ENCODE data around the gene ANGPT4.

The ANGPT4 gene

DNA sequence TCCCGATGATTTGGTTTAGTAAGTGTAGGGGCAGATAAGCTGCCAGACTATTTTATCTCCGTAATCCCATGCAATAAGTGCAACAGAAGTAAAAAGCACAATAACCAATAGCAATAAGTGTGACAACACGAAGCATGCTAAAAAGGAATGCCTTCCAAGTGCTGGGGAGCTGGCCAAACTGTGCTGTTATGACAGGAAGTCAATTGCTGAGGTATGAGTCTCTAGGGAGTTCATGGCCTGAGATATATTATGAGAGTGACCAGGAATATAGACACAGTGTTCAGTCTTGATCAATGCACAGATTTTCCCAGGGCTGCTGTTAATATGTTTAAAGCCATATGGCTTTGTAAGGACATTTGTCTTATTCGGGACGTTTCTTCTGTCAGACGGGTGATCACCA lies 10.5 kb upstream of the ANGPT4 start:
- TF ChIP-seq, protein P1, sequence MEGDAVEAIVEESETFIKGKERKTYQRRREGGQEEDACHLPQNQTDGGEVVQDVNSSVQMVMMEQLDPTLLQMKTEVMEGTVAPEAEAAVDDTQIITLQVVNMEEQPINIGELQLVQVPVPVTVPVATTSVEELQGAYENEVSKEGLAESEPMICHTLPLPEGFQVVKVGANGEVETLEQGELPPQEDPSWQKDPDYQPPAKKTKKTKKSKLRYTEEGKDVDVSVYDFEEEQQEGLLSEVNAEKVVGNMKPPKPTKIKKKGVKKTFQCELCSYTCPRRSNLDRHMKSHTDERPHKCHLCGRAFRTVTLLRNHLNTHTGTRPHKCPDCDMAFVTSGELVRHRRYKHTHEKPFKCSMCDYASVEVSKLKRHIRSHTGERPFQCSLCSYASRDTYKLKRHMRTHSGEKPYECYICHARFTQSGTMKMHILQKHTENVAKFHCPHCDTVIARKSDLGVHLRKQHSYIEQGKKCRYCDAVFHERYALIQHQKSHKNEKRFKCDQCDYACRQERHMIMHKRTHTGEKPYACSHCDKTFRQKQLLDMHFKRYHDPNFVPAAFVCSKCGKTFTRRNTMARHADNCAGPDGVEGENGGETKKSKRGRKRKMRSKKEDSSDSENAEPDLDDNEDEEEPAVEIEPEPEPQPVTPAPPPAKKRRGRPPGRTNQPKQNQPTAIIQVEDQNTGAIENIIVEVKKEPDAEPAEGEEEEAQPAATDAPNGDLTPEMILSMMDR (IDR thresholded peaks at IDR 0.05; ENCODE audit: insufficient read depth, low read depth, low read length, missing control alignments) = no peak
- DNase-seq (ENCODE audit: low read depth) = no peak
- H3K4me3 ChIP-seq (ENCODE audit: low read length) = no peak overlapping the region

DNA sequence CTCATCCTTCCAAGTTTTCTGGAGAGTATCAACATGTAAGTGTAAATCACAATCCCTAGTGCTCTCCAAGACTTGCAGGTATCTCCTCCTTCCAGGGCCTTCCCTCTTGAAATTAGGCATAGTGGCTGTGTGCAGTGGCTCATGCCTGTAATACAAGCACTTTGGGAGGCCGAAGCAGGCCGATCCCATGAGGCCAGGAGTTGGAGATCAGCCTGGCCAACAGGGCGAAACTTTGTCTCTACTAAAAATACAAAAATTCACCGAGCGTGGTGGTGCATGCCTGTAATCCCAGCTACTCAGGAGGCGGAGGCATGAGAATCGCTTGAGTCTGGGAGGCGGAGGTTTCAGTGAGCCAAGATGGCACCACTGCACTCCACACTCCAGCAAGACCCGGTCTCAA lies 9.4 kb upstream of the ANGPT4 start:
- TF ChIP-seq, protein P1 (IDR thresholded peaks at IDR 0.05; ENCODE audit: insufficient read depth, low read depth, low read length, missing control alignments) = no peak

DNA sequence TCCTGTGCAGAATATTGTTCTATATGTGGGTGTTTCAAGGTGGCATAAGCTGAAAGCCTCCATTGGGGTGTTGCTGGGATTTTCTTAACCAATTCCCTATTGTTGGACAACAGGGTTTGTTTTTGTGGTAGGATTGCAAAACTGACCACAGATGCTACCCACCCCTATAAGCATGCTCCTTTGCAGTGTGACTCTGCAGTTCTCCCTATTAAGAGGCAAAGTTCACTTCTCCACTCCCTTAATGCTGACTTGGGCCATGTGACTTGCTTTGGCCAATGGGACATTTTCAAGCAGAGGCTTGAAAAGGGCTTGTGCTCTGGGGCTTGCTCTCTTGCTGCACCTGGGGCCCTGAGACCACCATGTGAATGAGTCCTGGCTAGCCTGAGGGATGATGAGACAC lies 8.5 kb upstream of the ANGPT4 start:
- no peak overlapping the region for H3K4me3 ChIP-seq (ENCODE audit: low read length)
- TF ChIP-seq, protein P1 (IDR thresholded peaks at IDR 0.05; ENCODE audit: insufficient read depth, low read depth, low read length, missing control alignments) = no peak
- DNase-seq (ENCODE audit: low read depth) = no peak

More for the DNA sequence above, 9.4 kb upstream of the ANGPT4 start:
- DNase-seq (ENCODE audit: low read depth) = no peak
- no peak overlapping the region for H3K4me3 ChIP-seq (ENCODE audit: low read length)

DNA sequence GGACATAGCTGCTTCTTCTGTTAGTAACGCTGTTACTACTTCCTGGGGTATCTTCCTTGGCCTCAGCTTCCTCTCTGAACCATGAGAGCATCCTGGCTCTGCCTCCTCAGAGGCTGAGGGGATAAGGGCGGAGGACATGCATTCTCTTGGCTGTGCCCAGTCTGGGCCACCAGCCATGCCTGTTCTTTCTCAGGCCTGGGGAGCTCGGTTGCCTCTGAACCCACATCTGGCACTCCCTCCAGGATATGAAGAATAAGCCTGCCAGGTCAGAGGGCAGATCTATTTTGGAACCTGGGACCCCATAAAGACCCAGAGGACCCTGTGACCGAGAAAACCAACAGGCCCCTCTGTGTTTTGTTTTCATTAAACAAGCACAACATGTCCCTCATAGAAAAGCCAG lies 6.6 kb upstream of the ANGPT4 start:
- DNase-seq (ENCODE audit: low read depth) = no peak
- no peak overlapping the region for H3K4me3 ChIP-seq (ENCODE audit: low read length)
- TF ChIP-seq, protein P1 (IDR thresholded peaks at IDR 0.05; ENCODE audit: insufficient read depth, low read depth, low read length, missing control alignments) = no peak

DNA sequence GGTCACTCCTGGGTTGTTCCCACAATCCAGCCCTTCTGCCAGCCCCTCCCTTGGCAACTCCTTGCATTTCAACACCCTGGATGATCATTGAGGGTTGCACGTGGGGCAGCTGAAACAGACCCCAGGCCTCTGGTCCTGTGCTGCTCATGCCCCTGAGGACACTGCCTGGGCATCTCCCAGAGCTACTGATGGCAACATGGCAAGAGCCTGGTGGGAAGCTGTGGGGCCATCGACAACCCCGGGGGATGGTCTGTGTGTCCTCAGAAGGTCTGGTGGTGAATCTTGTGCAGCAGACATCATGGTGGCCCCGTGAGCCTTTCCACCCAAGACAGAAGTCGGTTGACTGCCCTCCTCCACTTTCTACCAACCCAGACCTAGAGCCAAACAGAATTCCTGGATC lies 4.9 kb upstream of the ANGPT4 start:
- DNase-seq (ENCODE audit: low read depth) = no peak
- TF ChIP-seq, protein P1 (IDR thresholded peaks at IDR 0.05; ENCODE audit: insufficient read depth, low read depth, low read length, missing control alignments) = no peak
- H3K4me3 ChIP-seq (ENCODE audit: low read length) = no peak overlapping the region

DNA sequence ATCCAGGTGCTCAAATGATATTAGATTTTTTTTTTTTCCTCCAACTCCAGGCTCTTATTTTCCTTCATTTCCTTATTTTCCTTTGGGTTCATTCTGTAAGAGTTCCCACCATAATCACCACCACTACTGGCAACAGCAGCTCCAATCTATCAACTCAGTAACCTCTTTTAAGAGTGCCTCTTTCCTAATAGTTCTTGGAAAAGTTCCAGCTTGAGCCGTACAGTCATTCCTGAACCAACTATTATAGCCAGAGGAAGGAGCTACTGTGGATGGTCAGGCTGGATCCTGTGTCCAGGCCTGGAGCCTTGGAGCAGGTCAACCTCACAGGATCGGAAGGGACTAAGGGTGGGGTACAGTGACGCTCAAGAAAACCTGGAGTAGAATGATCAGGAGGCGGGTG lies 4.2 kb upstream of the ANGPT4 start:
- TF ChIP-seq, protein P1 (IDR thresholded peaks at IDR 0.05; ENCODE audit: insufficient read depth, low read depth, low read length, missing control alignments) = no peak
- peak; percentile 40 for DNase-seq (ENCODE audit: low read depth)
- H3K4me3 ChIP-seq (ENCODE audit: low read length) = no peak overlapping the region

DNA sequence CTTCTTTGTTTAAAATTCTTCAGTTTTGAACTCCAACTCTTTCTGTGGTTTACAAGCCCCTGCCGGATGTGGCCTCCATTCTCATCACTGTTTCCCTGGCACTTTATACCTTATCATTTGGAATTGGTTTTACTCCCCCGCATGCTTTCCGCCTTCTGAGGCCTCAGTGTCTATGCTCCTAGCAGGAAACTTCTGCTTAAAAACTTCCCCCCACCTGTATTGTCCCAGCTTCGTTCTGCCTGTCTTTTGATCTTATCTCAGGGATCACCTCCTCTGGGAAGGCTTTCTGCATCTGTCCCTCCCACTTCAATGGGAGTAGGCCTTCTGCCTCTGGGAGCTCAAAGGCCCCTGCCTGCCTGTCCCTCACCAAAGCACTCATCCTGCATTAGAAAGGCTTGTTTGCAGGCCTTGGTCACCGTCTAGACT lies 3.4 kb upstream of the ANGPT4 start:
- H3K4me3 ChIP-seq (ENCODE audit: low read length) = no peak overlapping the region
- DNase-seq (ENCODE audit: low read depth) = no peak
- TF ChIP-seq, protein P1 (IDR thresholded peaks at IDR 0.05; ENCODE audit: insufficient read depth, low read depth, low read length, missing control alignments) = no peak

All from epithelial cell of esophagus (primary cell).